Measurements from ENCODE around the gene R3HDM2.

R3HDM2 gene

GRCh38 chr12:57224973-57225679 lies 205.7 kb downstream of the R3HDM2 start:
- DNase-seq = peak; percentile 62

GRCh38 chr12:57224278-57224972 lies 206.4 kb downstream of the R3HDM2 start:
- DNase-seq = no peak

GRCh38 chr12:57223191-57224165 lies 207.4 kb downstream of the R3HDM2 start:
- DNase-seq = no peak

- DNase-seq = no peak
Measured at GRCh38 chr12:57222286-57223190, 208.3 kb downstream of the R3HDM2 start.

GRCh38 chr12:57221169-57221917 lies 209.5 kb downstream of the R3HDM2 start:
- peak; percentile 26 for DNase-seq

- DNase-seq = no peak
Measured at GRCh38 chr12:57220770-57221168, 210.1 kb downstream of the R3HDM2 start.

- no peak for DNase-seq
Measured at GRCh38 chr12:57219993-57220754, 210.7 kb downstream of the R3HDM2 start.

- DNase-seq = no peak
Measured at GRCh38 chr12:57219205-57219992, 211.4 kb downstream of the R3HDM2 start.

GRCh38 chr12:57218030-57218853 lies 212.6 kb downstream of the R3HDM2 start:
- no peak for DNase-seq

GRCh38 chr12:57216921-57217879 lies 213.6 kb downstream of the R3HDM2 start:
- no peak for DNase-seq

- peak; percentile 73 for DNase-seq
Measured at GRCh38 chr12:57216014-57216911, 214.6 kb downstream of the R3HDM2 start, which contains the start of gene NXPH4. NXPH4 (plus strand) TSS chr12:57216794; CDS start chr12:57216970, 176 bp downstream.

GRCh38 chr12:57215668-57216013 lies 215.2 kb downstream of the R3HDM2 start:
- no peak for DNase-seq

- no peak for DNase-seq
Measured at GRCh38 chr12:57215065-57215464, 215.8 kb downstream of the R3HDM2 start.

- peak; percentile 71 for DNase-seq
Measured at GRCh38 chr12:57214398-57214781, 216.5 kb downstream of the R3HDM2 start.

- DNase-seq = no peak
Measured at GRCh38 chr12:57213763-57214397, 217.0 kb downstream of the R3HDM2 start.
